Activated CD4-positive, alpha-beta T cell treated with anti-CD3 and anti-CD28 coated beads, Interleukin-2, amount 50 U/mL, for 1 hour (primary cell): ENCODE results near the gene MYH9.
"Not testable (repeated sequence)": the region's sequence is repeated elsewhere in the genome, so short reads cannot be mapped to it uniquely, and the experiment has no call there.

Experiments used
- DNase-seq: peaks from one replicate; pipeline ENCODE4 v3.0.0-alpha.2; 2020

MYH9 gene

DNA sequence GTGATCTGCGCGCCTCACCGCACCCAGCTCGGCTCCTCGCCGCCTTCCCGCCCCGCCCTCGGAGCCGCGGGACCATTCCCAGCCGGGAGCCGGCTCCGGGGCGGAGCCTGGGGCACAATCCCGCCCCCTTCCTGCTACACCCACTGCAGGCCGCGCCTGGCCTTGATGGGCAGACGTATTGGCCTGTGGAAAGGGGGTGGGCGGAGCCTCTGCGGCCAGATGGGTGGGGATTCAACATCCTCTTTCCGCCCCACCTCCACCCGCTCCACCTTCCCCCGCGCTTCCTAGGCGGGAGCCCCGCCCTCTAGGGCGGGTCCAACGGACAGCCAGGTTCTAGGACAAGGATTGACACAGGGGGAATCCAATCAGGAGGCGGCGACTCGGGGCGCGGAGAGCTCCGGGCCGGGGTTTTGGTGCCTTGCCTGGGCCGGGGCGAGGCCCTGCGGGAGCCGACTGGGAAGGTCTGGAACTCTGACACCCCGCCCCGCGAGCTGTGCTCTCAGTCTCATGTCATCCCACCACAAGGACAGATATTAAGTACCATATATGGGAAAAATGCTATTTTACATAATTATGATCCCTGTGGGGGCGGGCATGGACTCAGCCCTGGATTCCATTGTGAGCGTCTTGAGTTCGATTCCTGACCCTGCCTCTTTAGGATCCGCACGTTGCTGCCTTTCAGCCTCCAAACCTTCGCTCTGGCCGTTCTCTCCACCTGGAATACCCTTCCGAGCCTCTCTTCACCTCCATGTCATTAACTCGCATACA is at the start of gene MYH9:
Gene MYH9 (minus strand): TSS at position 9 of the 768 bp plus-strand sequence. CDS start 38,731 bp downstream, outside the sequence.
- DNase-seq = peak; percentile 98

DNA sequence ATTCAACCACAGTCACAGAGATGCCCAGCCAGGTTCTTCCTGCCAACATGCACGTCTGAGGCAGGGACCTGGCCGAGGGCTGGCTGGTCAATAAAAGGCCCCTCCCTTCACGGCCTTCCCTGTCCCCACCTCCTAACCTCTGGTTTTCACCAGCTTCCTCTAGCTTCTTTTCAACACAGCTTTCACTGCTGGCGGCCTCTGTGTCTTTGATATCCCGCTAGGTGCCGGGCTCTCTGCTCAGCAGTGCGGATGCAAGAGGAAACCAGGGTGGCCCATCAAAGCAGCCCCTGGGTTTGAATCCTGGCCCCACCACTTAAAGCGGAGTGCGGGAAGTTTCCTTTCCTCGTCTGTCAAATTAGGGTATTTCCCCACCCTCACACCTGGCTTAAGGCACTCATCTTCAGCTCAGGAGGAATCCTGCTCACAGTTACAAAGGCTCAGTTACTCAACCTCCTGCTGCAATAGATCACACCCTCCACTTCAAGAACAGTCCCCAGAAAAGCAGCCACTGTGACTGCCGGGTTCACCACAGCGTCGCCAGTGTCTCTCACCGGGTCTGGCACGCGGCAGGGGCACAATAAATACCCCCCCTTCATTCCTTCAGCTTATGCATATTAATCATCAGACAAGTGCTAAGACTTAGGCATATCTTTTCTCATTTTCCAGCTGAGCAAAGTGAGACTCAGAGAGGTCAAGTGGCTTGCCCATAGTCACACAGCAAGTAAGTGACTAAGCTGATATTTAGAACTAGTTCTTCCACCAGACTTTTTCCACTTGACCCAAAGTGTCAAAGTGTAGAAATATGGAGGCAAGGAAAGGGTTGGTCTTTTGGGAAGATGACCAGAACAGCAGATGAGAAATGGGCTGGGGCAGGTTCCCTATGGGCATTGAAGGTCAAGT is 48.0 kb upstream of the MYH9 start:
- DNase-seq = peak; percentile 69

DNA sequence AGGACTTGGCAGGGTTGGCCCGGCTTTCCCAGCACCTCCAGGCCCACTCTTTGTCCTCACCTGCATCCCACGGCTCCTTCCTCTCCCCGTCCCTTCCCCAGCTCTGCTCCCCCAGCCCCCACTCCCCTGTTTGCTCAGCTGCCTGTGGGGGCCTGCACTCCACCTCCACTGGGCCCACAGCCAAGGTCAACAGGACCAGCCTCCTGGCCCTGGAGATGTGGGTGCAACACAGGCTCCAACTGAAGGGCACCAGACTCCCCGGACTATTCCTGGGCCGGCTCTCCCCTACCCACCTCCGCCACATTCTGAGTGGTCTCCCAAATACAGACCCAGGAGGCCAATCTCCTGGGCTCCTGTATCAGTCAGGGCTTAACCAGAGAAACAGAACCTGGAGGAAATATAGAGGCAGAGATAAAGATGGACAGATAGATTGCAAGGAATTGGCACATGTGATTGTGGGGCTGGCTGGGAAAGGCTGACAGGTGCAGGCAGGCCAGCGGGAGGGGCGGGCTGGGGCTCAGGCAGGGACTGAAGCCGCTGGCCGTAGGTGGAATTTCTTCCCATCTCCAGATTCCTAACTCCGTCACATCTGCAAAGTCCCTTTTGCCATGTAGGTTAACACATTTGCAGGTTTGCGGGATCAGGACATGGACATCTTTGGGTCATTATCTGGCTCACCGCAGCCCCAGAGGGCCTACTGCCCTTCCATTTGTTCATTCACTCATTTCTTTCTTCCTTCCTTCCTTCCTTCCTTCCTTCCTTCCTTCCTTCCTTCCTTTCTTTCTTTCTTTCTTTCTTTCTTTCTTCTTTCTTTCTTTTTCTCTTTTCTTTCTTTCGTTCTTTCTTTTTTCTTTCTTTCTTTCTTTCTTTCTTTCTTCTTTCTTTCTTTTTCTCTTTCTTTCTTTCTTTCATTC is 45.8 kb upstream of the MYH9 start:
- DNase-seq = no peak

DNA sequence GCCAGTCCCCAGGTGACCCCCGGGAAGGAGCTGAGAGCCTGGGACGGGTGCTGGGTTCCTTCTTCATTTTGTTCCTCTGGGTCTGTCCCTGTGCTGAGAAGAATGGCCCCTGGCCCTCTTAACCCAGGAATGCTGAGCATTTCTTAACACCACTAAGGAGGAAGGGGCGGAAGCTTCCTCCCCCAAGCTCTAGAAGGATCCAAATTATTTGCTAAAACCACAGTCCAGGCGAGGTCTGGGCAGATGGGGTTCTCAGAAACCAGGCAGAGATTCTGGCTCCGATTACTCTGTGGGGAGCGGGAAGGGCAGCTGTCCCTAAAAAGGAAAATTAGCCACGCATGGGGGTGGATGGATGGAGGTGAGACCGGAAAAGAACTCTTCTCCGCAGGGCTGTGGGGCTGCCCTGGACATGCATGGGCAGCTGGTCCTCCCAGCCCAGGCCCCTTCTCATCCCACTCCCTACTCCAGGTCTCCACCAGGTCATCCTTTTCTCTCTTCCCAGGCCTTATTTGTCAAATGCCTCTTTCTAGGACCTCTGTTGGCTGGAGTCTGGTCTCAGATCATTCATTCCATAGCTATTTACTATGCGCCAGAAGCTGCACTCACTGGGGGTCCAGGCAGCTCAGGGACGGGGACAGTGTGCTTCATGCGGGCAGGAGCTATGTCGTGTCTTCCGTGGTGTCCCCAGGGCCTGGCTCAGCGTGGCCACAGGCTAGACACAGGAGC is 45.0 kb upstream of the MYH9 start:
- DNase-seq = no peak

DNA sequence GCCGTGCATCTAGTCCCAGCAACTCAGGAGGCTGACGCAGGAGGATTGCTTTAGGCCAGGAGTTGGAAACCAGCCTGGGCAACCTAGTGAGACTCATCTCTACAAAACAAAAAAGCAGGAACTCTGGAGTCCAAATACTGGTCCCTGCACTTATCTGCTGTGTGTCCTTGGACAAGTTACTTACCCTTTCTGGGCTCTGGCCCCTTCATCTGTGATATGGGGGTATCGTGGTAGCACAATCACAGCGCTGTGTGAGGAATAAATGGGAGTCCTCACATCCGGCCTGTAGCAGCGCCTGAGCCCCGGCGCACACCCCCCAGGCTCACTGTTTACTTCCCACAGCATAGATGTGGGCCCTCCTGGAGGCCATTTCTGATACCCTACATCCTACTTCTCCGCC is 44.2 kb upstream of the MYH9 start:
- no peak for DNase-seq

DNA sequence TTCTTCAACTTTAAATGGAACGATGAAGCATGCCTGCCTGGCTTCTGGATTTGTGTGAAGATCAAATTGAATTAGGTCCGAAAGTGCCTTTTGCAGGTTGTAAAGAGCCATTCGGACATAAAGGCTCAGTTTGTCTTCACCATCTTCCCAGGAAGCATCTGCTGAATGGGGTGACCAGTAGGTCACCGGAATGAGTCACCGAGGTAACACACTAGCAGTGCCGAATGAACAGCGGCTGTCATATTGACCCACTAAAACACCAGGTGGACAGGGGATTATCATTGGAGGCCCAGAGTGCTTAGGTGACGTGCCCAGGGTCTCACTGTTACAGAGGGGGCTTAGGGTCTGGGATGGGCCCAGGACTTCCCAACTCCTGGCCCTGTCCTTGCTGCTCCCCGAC is 43.1 kb upstream of the MYH9 start:
- no peak for DNase-seq

DNA sequence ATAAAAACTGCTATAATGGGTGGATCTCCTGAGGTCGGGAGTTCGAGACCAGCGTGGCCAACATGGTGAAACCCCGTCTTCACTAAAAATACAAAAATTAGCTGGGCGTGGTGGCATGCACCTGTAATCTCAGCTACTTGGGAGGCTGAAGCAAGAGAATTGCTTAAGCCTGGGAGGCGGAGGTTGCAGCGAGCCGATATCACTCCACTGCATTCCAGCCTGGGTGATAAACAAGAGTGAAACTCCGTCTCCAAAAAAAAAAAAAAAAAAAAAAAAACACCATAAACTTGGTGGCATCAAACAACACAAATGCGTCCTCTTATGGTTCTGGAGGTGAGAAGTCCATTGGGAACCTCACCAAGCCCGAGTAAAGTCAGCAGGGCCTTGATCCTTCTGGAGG is 40.2 kb upstream of the MYH9 start:
- DNase-seq = not testable (repeated sequence)

DNA sequence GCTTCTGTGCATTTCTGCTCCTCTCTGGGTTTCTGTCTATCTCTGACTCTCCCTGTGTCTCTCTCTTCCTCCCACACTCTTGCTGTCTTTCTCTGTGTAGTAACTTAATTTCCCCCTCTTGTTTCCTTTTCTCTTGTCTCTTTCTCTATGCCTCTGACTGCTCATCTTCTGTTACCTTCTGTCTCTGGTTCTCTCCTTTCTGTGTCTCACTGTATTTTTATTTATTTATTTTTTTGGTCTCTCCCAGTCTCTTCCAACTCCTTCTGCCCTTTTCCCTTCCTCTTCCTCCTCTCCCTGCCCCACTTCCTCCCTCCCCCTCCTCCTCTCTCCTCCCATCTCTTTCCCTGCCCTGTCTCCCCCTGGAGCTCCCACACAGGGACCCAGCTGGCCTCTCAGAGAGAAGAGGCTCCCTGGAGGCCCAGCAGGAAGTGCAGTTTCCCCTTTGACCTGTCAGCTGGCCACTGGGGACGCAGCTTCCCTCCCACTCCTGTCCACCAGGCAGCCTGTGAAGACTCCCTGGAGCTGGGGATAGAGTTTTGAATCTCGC is 38.3 kb upstream of the MYH9 start:
- no peak for DNase-seq

DNA sequence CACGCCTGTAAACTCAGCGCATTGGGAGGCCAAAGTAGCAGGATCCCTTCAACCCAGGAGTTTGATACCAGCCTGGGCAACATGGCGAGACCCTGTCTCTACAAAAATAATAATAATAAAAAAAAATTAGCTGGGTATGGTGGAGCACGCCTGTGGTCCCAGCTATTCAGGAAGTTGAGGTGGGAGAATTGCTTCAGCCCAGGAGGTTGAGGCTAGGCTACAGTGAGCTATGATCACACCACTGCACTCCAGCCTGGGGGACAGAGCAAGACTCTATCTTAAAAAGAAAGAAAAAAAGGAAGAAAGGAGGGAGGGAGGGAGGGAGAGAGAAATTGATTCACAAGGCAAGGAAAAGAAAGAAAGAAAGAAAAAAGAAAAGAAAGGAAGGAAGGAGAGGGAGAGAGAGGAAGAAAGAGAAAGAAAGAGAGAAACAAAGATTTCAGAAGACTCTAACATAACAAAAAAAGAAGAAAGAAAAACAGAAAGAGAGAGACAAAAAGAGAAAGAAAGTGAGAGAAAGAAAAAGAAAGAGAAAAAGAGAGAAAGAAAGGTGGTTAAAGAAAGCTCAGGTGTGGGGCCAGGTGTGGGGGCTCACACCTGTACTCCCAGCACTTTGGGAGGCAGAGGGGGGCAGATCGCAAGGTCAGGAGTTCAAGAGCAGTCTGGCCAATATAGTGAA is 37.3 kb upstream of the MYH9 start:
- DNase-seq = no peak

DNA sequence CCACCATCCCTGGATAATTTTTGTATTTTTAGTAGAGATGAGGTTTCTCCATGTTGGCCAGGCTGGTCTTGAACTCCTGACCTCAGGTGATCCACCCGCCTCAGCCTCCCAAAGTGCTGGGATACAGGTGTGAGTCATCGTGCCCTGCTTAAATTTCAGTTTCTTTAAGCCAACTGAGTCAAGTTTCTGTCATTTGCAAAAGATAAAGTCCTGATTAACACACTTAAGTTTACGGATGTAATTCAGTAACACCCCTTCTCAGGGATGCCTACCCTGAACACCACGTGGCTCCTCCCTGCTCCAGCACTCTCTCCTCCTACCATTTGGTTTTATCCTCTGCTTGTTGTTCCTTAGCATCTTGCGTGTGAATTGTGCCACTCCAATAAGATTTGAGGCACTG is 36.7 kb upstream of the MYH9 start:
- not testable (repeated sequence) for DNase-seq

DNA sequence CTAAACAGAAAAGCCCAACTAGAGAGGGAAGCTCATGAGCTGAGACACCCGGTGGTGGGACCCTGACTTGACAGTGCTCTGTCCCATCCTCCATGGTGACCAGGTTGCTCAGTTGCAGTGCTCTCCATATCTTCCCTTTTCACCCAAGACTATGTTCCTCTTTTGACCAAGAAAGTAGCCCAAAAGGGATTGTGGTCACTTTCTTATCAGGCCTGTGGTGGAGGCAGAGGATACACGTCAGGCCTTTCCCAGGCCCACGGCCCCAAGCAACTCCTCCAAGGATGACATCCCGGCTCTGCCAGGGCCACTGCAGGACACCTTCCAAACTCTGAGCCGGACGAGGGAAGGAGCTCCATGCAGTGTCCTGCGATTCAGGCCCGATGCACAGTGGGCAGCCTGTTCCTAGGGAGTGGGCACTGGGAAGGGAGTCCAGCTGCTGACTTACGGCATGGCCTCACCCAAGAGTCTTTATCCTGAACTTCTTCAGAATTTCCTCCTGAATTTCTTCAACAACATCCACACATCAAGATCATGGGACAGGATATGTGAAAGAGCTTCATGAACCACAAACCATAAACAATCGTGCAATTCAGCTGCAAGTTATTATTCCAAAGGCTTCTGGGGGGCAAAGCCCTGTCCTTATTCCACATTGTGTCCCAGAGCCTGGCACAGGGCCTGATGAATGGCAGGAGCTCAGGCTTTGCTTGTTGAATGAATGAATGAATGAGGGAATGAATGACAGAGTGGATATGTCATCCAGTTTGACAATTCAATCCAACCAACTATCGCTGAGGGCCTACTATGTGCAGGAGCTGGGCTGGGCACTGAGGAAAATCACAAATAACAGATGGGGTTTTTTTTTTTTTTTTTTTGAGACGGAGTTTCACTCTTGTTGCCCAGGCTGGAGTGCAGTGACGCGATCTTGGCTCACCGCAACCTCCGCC is 36.0 kb upstream of the MYH9 start:
- DNase-seq = no peak

DNA sequence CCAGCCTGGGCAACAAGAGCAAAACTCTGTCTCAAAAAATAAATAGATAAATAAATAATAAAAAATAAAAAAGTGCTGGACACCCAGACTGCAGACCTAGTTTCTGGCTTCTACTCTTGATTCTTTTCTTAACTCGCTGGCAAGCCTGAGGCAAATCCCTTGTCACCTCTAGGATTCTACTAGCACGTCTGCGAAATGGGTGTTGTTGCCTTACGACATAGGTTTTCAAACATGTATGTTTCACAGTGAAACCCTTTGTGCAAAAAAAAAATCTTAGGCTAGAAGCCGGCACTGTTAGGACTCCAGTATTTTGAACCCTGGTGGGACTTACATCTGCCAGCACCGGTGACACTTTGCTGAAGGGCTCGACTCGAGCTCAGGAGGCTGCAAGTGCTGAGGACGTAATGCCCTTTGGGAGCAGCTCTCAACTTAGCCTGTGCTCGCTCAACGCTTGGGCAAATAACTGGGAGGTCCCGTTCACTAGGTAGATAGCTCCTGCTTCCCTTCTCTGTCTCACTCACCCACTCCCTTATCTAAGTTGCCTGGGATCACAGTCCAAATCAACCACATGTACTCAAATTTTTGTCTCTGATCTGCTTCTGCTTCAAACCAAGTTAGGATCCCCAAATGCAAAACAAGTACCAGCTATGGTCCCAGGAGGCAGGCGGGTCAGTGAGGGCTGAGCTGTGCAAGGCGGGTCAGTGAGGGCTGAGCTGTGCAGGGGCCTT is 34.7 kb upstream of the MYH9 start:
- no peak for DNase-seq

DNA sequence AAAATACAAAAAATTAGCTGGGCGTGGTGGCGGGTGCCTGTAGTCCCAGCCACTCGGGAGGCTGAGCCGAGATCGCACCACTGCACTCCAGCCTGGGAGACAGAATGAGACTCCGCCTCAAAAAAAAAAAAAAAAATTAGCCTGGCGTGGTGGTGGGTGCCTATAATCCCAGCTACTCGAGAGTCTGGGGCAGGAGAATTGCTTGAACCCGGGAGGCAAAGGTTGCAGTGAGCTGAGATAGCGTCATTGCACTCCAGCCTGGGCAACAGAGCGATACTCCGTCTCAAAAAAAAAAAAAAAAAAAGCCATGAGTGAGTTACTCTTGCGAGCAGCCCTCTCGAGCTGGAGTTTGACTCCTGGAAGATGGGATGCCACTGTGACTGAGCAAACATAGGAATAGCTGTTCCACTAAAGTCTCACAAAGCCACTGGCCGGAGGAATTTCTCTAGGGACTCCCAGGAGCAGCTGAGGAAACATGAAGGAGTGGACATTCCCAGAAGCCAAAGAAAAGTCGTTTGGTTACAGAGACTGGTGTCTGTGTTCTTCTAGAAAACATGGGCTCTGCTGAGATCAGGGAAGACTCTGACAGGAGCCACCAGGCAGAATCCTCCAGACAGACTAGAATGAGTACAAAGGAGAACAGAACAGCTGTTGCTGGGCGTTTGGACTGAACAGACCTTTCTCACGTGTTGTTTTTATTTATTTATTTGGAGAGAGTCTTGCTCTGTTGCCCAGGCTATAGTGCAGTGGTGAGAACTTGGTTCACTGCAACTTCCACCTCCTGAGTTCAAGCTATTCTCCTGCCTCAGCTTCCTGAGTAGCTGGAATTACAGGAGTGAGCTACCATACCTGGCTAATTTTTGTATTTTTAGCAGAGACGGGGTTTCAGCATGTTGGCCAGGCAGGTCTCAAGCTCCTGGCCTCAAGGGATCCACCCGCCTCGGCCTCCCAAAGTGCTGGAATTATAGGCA is 32.4 kb upstream of the MYH9 start:
- DNase-seq = no peak

DNA sequence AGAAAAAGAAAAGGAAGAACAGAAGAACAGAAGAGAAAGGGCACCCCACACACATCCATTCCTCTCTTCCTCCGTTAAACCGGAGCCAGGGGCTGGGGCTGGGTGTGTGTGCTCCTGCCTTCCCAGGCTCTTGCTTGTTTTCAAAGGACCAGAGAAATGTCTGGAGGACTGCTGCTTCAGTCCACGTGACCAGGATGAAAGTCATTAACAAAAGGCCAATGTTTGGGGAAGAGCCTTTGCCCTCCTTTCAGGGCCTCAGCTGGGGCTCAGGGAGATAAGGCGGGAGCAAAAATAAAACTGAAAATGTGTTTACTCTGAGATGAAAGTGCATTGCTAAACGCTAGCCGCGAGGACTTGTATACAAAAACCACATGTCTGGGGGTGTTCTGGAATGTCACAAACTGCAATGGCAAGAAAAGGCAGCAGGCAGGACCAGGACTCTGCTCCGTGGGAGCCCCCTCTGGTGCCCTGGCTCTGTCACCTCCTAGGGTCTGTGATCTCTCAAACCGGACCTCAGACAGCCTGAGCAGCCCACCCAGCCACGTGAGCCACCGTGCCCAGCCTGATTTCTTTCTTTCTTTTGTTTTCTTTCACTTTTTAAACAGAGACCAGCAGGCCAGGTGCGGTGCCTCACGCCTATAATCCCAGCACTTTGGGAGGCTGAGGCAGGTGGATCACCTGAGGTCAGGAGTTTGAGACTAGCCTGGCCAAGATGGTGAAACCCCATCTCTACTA is 31.6 kb upstream of the MYH9 start:
- no peak for DNase-seq

DNA sequence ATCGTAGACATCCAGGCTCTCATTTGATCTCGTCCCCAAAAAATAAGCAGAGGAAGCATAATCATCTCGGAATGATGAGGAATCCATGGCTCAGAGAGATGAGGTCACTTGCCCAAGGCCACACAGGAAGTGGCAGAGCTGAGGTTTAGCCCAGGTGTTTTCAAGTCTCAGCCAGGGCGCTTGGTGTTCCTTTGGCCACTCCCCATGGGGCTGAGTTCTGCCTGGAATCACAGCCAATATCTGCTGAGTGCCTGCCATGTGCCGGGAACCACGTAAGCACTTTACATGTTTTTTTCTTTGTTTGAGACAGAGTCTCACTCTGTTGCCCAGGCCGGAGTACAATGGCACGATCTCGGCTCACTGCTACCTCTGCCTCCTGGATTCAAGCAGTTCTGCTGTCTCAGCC is 29.5 kb upstream of the MYH9 start:
- DNase-seq = no peak

DNA sequence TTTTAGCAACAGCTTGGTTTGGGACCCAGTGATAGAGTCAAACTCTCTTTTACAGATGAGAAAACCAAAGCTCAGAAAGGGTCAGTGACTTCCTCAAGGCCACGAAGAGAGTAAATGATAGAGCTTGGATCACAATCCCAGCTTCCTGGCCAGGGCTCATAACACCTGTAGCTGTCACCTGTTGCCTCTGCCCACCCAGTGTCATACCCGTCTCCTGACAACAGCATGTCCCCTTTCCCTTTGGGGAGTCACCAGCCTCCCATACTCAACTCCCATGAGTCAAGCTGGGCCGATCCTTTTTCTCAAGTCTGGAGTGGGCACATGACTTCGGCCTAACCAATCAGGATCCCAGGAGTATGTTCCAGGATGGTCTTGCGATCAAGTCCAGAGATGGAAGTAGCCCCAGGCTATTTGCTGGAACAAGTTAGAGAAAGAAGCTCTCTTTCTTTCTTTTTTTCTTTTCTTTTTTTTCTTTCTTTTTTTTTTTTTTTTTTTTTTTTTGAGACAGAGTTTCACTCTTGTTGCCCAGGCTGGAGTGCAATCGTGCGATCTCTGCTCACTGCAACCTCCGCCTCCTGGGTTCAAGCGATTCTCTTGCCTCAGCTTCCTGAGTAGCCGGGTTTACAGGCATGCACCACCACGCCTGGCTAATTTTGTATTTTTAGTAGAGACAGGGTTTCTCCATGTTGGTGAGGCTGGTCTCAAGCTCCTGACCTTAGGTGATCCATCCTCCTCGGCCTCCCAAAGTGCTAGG is 27.8 kb upstream of the MYH9 start:
- no peak for DNase-seq
